Peyer's patch (tissue), 4 donors: ENCODE data around the gene MED9.

Source experiments
- POLR2A ChIP-seq, 2 donors: fragments of 450-650 bp; IDR thresholded peaks; one replicate each; pipeline ENCODE4 v1.5.1; 2017; ENCODE audit warnings: antibody characterized with exemption in 2 of 2, mild to moderate bottlenecking in 2 of 2, moderate library complexity in 2 of 2
- TF ChIP-seq, protein P1 (sequence below), 6 experiments: fragments of 450-650 bp in 4 of 6; fragments of 200-600 bp in 2 of 6; sonication (generic) in 1 of 6; IDR thresholded peaks; one replicate each; pipeline ENCODE4 v1.5.1; 2017 to 2019; ENCODE audit warnings: antibody characterized with exemption in 6 of 6, mild to moderate bottlenecking in 3 of 6, moderate library complexity in 1 of 6

DNA sequence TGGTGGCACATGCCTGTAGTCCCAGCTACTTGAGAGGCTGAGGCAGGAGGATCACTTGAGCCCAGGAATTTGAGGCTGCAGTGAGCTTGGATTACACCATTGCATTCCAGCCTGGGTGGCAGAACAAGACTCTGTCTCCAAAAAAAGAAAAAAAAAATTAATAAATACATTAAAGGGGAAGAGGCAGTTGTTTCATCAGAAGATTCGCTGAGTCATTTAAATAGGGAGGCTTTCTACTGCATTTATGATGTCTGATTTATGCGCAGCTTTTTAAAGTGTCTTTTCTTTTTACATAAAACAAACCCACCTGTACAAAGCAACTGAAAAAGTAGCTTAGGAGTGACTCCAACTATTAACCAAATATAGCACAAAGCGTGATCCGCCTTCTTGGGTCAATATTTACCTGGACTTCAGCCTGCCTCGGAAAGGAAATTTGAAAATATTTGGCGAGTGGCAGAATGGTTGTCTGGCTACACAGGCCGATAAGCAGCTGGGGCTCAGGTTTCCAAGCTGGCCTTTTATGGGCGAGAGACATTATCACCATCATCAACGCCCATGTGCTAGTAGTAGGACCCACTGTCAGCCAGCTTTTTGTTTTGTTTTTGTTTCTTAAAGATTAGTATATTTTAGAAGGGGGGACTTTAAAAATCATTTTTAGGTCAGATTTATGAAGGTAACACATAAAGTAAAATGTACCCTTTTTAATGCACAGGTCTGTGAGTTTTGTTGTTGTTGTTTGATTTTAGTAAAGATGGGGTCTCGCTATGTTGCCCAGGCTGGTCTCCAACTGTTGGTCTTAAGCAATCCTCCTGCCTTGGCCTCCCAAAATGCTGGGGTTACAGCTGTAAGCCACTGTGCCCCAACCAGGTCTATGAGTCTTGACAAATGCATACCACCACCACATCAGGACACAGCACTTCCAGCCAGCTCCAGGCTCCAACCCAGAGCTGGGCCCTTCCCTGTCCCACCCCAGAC, 61.9 kb downstream of the MED9 start:
- TF ChIP-seq, protein P1, sequence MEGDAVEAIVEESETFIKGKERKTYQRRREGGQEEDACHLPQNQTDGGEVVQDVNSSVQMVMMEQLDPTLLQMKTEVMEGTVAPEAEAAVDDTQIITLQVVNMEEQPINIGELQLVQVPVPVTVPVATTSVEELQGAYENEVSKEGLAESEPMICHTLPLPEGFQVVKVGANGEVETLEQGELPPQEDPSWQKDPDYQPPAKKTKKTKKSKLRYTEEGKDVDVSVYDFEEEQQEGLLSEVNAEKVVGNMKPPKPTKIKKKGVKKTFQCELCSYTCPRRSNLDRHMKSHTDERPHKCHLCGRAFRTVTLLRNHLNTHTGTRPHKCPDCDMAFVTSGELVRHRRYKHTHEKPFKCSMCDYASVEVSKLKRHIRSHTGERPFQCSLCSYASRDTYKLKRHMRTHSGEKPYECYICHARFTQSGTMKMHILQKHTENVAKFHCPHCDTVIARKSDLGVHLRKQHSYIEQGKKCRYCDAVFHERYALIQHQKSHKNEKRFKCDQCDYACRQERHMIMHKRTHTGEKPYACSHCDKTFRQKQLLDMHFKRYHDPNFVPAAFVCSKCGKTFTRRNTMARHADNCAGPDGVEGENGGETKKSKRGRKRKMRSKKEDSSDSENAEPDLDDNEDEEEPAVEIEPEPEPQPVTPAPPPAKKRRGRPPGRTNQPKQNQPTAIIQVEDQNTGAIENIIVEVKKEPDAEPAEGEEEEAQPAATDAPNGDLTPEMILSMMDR (IDR thresholded peaks at IDR 0.05): no peak
- TF ChIP-seq POLR2A (IDR thresholded peaks at IDR 0.05): no peak
